Immature natural killer cell (primary cell): ENCODE results near the gene SH3PXD2A. TPM values are rescaled to one million over a fixed set of nuclear protein-coding genes. Genes with fewer than 3 reads are reported as not detected.

Source experiments
- DNase-seq, 3 donors: peaks; one replicate each; pipeline ENCODE4 v3.0.0; 2022; ENCODE audit warnings: mixed read lengths in 1 of 3
- H3K27ac Mint-ChIP-seq, 6 donors: one replicate each; pipeline ENCODE4 v1.8.0; 2020; ENCODE audit warnings: mixed read lengths in 6 of 6, mild to moderate bottlenecking in 5 of 6, inconsistent platforms in 4 of 6, moderate library complexity in 3 of 6
- H3K27me3 Mint-ChIP-seq, 3 donors: one replicate each; pipeline ENCODE4 v1.8.0; 2020 to 2021; ENCODE audit warnings: low read depth in 3 of 3, mild to moderate bottlenecking in 3 of 3, mixed read lengths in 3 of 3, moderate library complexity in 3 of 3, inconsistent platforms in 1 of 3
- H3K36me3 Mint-ChIP-seq, 3 donors: one replicate each; pipeline ENCODE4 v1.8.0; 2020; ENCODE audit warnings: mixed read lengths in 3 of 3, inconsistent platforms in 2 of 3, mild to moderate bottlenecking in 2 of 3
- H3K4me1 Mint-ChIP-seq, 2 donors: one replicate each; pipeline ENCODE4 v1.8.0; 2020; ENCODE audit warnings: inconsistent platforms in 2 of 2, mild to moderate bottlenecking in 2 of 2, mixed read lengths in 2 of 2, moderate library complexity in 1 of 2
- H3K4me3 Mint-ChIP-seq, 5 donors: one replicate each; pipeline ENCODE4 v1.8.0; 2020; ENCODE audit warnings: mild to moderate bottlenecking in 5 of 5, mixed read lengths in 5 of 5, inconsistent platforms in 3 of 5, moderate library complexity in 3 of 5
- H3K9me3 Mint-ChIP-seq, 6 donors: one replicate each; pipeline ENCODE4 v1.8.0; 2020; ENCODE audit warnings: mild to moderate bottlenecking in 6 of 6, mixed read lengths in 6 of 6, inconsistent platforms in 4 of 6, moderate library complexity in 3 of 6
- polyA plus RNA-seq, 3 donors: library from polyadenylated mRNA; unstranded; fragments of 300-500 nt; fragmentation: Illumina TruSeq; gene quantifications; one replicate each; pipeline ENCODE4 v1.2.3, GENCODE V29; 2021

Gene SH3PXD2A
- polyA plus RNA-seq, 3 donors from 2014 or later = 0.07 to 0.43 TPM; not detected in 1

DNA sequence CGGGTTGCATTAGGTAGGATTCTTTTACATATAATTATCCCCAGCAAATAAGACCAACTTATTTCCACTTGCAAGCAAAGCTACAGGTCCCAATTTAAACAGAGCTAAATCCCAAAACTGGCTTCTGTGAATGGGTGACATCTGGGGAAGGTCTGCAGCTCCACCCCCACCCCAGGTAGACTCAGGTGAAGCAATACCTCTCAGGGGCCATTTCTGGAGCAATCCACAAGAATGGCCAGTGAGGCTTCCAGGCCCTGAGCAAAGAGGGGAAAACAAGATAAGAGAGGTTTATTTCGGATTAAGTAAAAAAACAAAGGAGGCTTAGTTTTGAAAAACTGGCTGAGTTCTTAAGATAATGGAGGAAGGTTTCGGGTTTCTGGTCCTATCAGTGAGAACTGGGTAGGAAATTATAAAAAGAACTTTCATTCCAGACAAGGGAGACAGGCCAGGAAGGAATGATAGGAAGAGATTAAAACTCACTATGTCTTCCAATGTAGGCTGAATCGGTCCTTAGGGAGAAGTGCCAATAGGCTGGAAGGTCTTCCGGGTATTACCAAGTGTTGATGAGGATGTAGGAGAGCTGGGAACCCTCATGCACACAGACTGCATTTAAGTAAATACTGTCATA lies 25.4 kb downstream of the SH3PXD2A start:
- no peak overlapping the region for H3K27ac Mint-ChIP-seq
- no peaks in the 10 kb centered on the region for H3K36me3 Mint-ChIP-seq
- H3K27me3 Mint-ChIP-seq = peaks cover 0 to 4% (median 2%) of the 10 kb centered on the region in 3 donors
- no peak overlapping the region for H3K4me3 Mint-ChIP-seq
- DNase-seq = no peak
- peaks cover 0 to 6% (median 3%) of the 10 kb centered on the region in 6 donors for H3K9me3 Mint-ChIP-seq
- no peaks in the 10 kb centered on the region for H3K4me1 Mint-ChIP-seq

DNA sequence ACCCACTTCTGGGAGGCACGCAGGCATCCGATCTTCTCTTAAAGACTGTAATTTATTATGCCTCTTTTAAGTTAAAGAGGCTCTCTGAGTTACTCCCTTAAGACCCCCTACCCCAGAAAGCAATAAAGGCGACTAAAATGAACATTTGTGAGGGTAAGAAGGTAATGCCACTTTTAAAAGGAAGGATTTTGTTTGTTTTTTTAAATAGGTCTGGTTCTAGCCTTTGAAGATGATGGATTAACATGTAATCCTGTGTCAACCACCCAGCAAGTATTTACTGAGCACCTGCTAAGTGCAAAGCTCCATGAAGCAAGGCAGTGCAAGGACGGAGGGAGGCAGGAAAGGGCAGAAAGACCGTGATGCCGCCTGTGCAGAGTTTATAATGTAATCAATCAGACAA lies 26.1 kb downstream of the SH3PXD2A start:
- no peaks in the 10 kb centered on the region for H3K36me3 Mint-ChIP-seq
- H3K27ac Mint-ChIP-seq = no peak overlapping the region
- H3K4me3 Mint-ChIP-seq = no peak overlapping the region
- H3K4me1 Mint-ChIP-seq = no peaks in the 10 kb centered on the region
- H3K9me3 Mint-ChIP-seq = peaks cover 0 to 6% (median 3%) of the 10 kb centered on the region in 6 donors
- peaks cover 0 to 6% (median 2%) of the 10 kb centered on the region in 3 donors for H3K27me3 Mint-ChIP-seq
- DNase-seq = no peak

DNA sequence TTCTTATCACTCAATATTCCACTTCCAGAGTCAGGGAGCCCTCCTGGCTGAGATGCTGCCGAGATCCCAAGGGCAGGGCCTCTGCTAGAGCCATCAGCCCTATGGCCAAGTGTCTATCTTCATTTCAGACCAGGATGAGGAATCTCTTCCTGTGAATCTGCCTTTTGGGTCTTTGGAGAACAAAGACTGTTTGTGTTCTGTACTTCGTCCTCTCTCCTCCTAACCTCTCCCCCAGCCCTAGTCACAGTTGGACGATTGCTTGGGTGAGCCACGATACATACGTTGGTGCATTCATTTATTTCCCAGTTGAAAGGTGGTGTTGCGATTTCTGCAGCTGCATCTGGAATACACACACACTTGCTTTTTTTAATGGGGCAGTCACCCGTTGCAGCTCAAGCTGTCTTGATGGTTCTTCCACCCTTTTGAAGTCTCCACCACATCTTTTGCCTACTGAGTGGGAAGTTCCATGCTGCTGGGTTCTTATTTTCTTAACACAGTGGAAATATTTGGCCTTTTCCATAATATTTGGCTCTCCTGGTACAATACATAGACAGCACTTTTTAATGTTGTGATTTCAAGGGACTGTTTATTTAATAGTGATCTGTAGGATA lies 26.7 kb downstream of the SH3PXD2A start:
- Mint-ChIP-seq H3K36me3 (no peaks in the 10 kb centered on the region), H3K9me3 (peaks cover 0 to 6% (median 3%) of the 10 kb centered on the region in 6 donors), H3K4me3 (no peak overlapping the region), H3K27ac (no peak overlapping the region), H3K27me3 (peaks cover 0 to 7% (median 2%) of the 10 kb centered on the region in 3 donors), H3K4me1 (no peaks in the 10 kb centered on the region)
- DNase-seq = no peak

DNA sequence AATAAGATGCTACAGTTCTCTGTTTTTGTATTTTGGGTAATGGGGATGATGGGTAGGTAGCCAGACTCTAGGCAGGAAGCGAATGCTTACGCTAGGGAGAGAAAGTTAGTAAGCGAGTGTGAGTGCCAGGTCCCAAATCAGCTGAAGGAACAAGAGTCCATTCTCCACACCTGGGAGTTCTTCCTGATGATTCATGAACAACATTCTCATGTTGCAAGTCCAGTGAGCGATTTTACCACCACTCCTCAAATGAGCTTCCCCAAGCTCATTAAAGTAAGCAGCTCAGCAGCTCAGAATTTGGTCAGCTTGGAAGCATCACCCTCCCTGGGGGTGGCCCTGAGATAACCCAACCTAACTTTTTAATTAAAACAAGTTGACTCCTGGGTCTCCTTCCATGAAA lies 27.3 kb downstream of the SH3PXD2A start:
- H3K36me3 Mint-ChIP-seq = no peaks in the 10 kb centered on the region

DNA sequence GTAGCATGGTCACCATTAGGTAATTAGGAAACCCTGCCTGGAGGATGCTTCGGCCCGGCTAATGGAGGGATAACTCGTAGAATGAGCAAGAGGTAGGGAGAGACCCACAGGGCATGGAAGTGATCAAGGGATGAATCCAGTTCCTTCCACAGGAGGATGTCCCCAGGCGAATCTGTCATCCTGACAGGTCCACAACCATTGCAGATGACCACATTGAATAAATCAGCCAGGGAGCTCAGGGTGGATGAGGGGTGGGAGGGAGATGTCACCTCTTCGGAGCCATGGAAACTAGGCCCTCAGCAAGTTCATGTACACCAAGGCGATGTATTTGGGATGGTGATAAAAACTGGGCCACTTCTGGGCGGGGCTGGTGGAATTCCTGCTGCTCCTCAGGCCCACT lies 28.5 kb downstream of the SH3PXD2A start:
- DNase-seq = no peak
- H3K4me1 Mint-ChIP-seq = no peaks in the 10 kb centered on the region
- H3K36me3 Mint-ChIP-seq = no peaks in the 10 kb centered on the region
- no peak overlapping the region for H3K4me3 Mint-ChIP-seq
- peaks cover 0 to 7% (median 2%) of the 10 kb centered on the region in 3 donors for H3K27me3 Mint-ChIP-seq
- no peak overlapping the region for H3K27ac Mint-ChIP-seq
- H3K9me3 Mint-ChIP-seq = peaks cover 0 to 2% (median 0%) of the 10 kb centered on the region in 6 donors

More for the DNA sequence above, 27.3 kb downstream of the SH3PXD2A start:
- no peak for DNase-seq
- Mint-ChIP-seq H3K9me3 (peaks cover 0 to 6% (median 2%) of the 10 kb centered on the region in 6 donors), H3K4me3 (no peak overlapping the region), H3K4me1 (no peaks in the 10 kb centered on the region), H3K27ac (no peak overlapping the region), H3K27me3 (peaks cover 0 to 7% (median 2%) of the 10 kb centered on the region in 3 donors)

DNA sequence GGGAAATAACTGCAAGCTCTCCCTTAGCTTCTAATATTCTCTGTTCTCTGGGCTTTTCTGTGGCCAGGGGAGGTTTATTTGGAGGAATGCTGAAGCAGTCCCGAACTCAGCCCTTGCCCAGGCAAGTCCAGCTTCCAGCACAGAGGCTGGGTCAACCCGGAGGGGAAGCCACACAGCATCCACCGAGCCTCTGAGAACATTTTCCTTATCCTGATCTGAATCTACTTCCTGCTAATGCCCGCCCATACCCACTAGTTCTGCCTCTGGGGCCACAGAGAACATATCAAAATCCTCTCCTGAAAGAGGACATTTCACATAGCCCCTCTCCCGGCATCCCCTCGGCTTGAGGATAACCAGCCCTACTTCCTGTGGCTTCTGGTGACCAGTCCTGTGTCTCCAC lies 31.1 kb downstream of the SH3PXD2A start:
- no peak for DNase-seq
- Mint-ChIP-seq H3K27ac (no peak overlapping the region), H3K27me3 (peaks cover 0 to 11% (median 0%) of the 10 kb centered on the region in 3 donors), H3K9me3 (no peaks in the 10 kb centered on the region), H3K36me3 (no peaks in the 10 kb centered on the region), H3K4me3 (no peak overlapping the region), H3K4me1 (no peaks in the 10 kb centered on the region)

DNA sequence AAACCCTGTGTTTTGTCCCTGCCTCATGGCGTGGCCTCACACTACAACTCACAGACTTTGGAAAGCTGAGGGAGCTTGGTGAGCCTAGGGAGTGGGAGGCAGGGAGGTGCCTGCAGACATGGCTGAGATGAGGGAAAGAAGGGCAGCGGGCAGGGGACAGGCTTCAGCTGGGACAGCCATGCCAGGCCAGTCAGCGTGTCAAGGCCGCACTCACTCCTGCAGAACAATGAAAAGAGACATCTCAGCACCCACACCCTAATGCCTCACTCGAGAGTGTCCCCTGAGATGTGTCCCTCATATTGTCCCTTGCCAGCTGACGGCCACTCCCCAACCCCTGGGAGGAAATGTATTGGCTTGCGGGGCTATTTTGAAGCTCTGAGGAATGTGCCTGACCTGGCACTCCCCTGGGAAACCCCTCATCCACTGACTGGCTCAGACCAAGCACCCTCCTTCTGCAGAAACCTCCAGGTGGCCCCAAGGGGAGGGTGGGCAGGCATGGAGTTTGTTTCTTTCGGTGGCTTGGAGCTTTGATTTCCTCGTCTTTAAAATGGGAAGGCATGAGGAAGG lies 31.6 kb downstream of the SH3PXD2A start:
- no peak overlapping the region for H3K4me3 Mint-ChIP-seq
- H3K36me3 Mint-ChIP-seq = no peaks in the 10 kb centered on the region
- H3K9me3 Mint-ChIP-seq = no peaks in the 10 kb centered on the region
- peaks cover 0 to 16% (median 1%) of the 10 kb centered on the region in 3 donors for H3K27me3 Mint-ChIP-seq
- no peak overlapping the region for H3K27ac Mint-ChIP-seq
- H3K4me1 Mint-ChIP-seq = no peaks in the 10 kb centered on the region
- no peak for DNase-seq

DNA sequence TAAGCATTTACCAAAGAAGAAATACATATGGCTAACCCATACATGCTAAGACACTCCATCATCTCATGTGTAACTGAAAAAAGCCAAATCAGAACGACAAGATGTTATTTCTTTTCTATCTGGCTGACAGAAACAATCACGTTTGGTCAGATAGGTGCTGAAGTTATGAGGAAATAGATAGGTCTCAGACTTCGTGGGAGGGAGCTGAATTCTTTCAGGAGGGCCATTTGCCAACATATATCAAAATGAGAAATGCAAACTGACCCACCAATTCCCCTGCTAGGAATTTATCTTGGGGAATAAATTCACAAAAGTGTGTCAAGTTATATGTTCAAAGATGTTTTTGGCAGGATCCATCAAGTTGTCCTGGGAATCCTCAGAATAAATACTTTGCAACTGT lies 32.6 kb downstream of the SH3PXD2A start:
- Mint-ChIP-seq H3K36me3 (no peaks in the 10 kb centered on the region), H3K27me3 (peaks cover 0 to 20% (median 1%) of the 10 kb centered on the region in 3 donors), H3K4me3 (no peak overlapping the region), H3K27ac (no peak overlapping the region), H3K9me3 (no peaks in the 10 kb centered on the region), H3K4me1 (no peaks in the 10 kb centered on the region)
- no peak for DNase-seq

DNA sequence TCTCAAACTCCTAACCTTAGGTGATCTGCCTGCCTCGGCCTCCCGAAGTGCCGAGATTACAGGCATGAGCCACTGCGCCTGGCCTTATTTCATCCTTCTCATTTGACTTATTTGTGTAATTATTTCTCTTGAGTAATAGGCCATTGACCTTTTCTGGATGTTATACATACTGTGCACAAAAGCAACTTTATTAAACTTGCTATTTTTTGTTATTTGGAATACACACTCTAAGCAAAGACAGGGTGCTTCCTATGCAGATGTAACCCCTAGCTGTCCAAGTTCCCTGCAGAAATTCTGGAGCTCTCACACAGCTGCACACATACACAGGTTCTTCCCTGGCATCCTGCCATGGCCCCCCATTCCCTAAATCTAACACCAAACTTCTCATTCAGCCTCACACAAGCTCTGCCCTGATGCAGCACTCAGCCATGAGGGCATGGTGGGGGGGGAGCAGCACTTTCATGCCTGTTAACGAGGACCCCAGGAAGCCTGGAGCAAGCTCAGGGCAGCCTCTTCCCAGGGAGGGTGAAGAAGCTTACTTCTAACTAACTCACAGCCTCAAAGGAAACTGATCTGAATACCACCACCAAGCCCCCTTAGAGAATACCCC lies 33.2 kb downstream of the SH3PXD2A start:
- no peak for DNase-seq
- no peak overlapping the region for H3K4me3 Mint-ChIP-seq
- H3K4me1 Mint-ChIP-seq = no peaks in the 10 kb centered on the region
- H3K9me3 Mint-ChIP-seq = no peaks in the 10 kb centered on the region
- no peaks in the 10 kb centered on the region for H3K36me3 Mint-ChIP-seq
- no peak overlapping the region for H3K27ac Mint-ChIP-seq
- H3K27me3 Mint-ChIP-seq = peaks cover 0 to 20% (median 1%) of the 10 kb centered on the region in 3 donors

DNA sequence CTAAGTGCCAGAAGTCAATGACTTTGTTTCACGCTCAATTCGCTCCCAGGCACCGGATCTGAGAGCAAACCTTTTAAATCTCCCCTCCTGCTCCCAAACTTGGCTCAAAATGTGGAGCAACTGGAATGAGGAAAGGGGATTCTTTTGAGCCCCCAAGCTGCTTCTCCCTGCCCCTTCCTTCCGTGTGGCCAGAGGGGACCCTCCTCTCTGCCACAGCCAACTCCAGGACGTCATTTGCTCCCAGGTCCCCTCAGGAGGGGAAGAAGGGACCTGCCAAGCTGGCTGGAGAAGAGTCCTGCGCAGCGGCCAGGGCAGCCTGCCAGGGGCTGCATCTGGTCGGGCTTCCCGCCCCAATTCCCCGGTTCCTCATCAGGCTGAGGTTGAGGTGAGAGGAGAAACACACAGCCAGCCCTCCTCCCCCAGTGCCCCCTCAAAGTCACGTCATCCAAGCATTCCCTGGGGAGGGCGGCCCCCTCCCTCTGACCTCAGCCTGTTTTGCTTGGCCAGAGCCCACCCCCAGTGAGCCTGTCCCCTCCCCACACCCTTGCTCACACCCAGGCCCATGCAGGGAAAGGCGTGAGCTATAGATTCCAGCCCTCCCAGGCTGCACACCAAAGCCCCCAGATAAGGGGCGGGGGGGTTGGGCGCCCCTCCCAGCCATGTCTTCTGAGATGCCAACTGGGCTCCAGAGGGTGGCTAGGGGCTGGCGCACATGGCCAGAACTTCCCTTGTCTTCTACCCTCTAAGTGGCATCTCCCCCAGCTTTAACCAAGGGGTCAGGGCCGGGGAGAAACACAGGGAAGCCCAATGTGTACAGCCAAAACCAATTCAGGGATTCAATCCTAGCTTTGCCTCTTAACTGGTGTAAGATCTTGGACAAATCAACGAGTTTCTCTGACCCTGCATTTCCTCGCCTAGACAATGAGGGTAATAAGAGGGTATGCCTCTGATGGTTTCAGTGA lies 35.0 kb downstream of the SH3PXD2A start:
- H3K27ac Mint-ChIP-seq = no peak overlapping the region
- no peaks in the 10 kb centered on the region for H3K9me3 Mint-ChIP-seq
- DNase-seq = no peak
- H3K4me1 Mint-ChIP-seq = no peaks in the 10 kb centered on the region
- H3K36me3 Mint-ChIP-seq = no peaks in the 10 kb centered on the region
- H3K27me3 Mint-ChIP-seq = peaks cover 0 to 19% (median 1%) of the 10 kb centered on the region in 3 donors
- no peak overlapping the region for H3K4me3 Mint-ChIP-seq

DNA sequence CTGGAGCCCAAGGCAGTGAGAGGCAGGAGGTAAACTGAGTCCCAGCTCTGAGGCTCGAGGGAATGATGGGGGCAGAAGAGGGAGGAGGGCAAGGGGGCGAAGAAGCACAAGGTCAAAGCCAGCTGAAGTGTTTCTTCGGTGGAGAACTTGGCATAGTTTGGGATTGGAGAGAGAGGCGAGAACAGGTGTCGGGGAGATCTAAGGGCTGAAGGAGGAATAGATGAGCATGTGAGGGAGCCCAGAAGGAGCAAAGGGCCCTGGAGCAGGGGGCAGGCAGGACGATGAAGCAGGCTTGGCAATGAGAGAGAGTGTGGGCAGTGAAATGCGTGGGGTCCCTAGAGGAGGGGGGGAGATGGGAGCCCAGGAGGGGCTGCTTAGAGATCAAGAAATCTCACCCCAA lies 35.9 kb downstream of the SH3PXD2A start:
- no peak for DNase-seq
- Mint-ChIP-seq H3K36me3 (no peaks in the 10 kb centered on the region), H3K27ac (no peak overlapping the region), H3K4me1 (no peaks in the 10 kb centered on the region), H3K9me3 (no peaks in the 10 kb centered on the region), H3K4me3 (no peak overlapping the region), H3K27me3 (peaks cover 0 to 19% (median 1%) of the 10 kb centered on the region in 3 donors)

DNA sequence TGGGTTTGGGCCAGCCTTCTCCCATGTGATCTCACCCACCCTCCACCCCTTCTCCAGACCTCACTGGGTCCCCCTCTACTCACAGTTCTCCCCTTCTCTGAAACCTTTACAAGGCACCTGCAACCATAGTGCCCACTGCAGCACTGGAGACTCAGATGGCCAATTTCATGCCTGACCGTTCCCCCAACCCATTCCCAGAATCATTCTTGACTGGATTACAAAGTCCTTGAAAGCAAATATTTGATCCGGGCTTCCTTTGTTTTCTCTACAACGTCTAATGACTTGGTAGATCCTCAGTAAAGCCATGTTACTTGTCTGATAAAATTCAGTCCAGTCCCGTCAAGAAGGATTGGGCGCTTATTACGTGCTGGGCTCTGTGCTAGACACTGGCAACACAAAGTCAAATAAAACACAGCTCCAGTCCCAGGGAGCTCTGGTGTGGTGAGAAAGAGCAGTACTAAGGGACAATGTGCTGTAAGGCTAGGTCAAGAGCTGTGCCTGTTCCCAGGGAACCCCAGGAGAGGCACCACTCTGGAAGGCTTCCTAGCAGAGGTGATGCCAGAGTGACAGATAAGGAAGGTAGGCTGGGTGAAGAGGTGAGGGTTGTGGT lies 36.5 kb downstream of the SH3PXD2A start:
- DNase-seq = no peak
- H3K36me3 Mint-ChIP-seq = no peaks in the 10 kb centered on the region
- peaks cover 0 to 16% (median 1%) of the 10 kb centered on the region in 3 donors for H3K27me3 Mint-ChIP-seq
- peak overlapping the region in 1 of 6 donors; percentile 58 for H3K27ac Mint-ChIP-seq
- no peaks in the 10 kb centered on the region for H3K4me1 Mint-ChIP-seq
- H3K9me3 Mint-ChIP-seq = no peaks in the 10 kb centered on the region
- H3K4me3 Mint-ChIP-seq = no peak overlapping the region

DNA sequence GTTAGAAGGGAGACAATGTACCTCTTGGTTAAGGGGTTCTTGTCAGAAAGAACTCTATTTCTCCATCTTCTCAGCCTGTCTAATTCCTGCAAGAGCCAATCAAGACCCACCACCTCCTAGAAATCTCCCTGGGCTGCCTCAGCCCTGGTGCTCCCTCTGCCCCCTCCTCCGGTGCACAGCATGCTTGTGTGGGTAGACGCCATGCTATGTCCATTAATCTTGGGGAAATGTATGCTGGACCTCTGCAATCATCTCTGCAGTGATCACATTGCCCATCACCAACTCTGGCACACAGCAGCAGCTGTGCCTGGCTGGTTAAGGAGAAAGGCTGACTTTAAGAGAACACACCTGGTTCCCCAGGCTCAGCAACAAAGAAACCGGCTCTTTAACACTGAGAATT lies 37.3 kb downstream of the SH3PXD2A start:
- Mint-ChIP-seq H3K9me3 (no peaks in the 10 kb centered on the region), H3K4me1 (no peaks in the 10 kb centered on the region), H3K27ac (no peak overlapping the region), H3K27me3 (peaks cover 0 to 16% (median 1%) of the 10 kb centered on the region in 3 donors), H3K36me3 (no peaks in the 10 kb centered on the region), H3K4me3 (no peak overlapping the region)
- DNase-seq = no peak
